ENCODE measurements around the gene ZNF514. TPM values are rescaled to one million over a fixed set of nuclear protein-coding genes. Genes with fewer than 3 reads are reported as not detected.

ZNF514 gene
- total and polyA plus RNA-seq, 4 donors, result 1.7 to 6.2 (median 3.7) TPM

DNA sequence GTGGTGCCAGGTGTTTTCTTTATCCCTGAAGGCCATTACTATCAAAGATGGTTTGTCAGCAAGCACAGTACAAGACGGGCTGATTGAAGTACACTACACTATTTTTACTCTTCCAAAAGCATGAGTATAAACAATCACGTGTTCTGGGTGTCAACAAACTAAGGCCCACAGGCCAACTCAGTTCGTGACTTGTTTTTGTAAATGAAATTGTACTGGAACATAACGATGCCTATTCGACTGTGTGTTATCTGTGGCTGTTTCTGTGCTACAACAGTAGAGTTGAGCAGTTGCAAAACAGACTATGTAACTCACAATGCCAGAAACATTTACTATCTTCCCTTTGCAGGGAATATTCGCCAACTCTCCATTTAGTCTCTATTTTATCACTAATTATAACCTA, 50.4 kb downstream of the ZNF514 start:
- no peaks in the 10 kb centered on the region for H3K27me3 ChIP-seq (ENCODE audit: control insufficient read depth in 4 of 4, insufficient read depth in 4 of 4, low read length in 3 of 4)
- peaks cover 28 to 76% (median 60%) of the 10 kb centered on the region in 4 donors for H3K36me3 ChIP-seq (ENCODE audit: control insufficient read depth in 4 of 4, insufficient read depth in 3 of 4, low read depth in 1 of 4, low read length in 3 of 4)
- no peak overlapping the region for H3K9ac ChIP-seq (ENCODE audit: low read depth in 1 of 2, low read length in 2 of 2)
- H3K9me3 ChIP-seq (ENCODE audit: control insufficient read depth in 4 of 4, low read length in 3 of 4), result no peaks in the 10 kb centered on the region
- H3K4me3 ChIP-seq (ENCODE audit: low read depth in 1 of 3, low read length in 3 of 3), result no peak overlapping the region
- no peak for DNase-seq (ENCODE audit: low spot score)
- 51% methylated on average over 6 of the region's 6 CpGs for WGBS
- H3K4me1 ChIP-seq (ENCODE audit: control insufficient read depth in 4 of 4, insufficient read depth in 4 of 4, low read length in 3 of 4), result no peaks in the 10 kb centered on the region
- TF ChIP-seq GABPA (IDR thresholded peaks at IDR 0.05 in 1 of 2, conservative IDR thresholded peaks at IDR 0.05 in 1 of 2) (no peak), HNF4G (IDR thresholded peaks at IDR 0.05) (no peak), SP1 (IDR thresholded peaks at IDR 0.05) (no peak), FOXA2 (IDR thresholded peaks at IDR 0.05) (no peak), TAF1 (conservative IDR thresholded peaks at IDR 0.05) (no peak), YY1 (IDR thresholded peaks at IDR 0.05) (no peak), FOXA1 (IDR thresholded peaks at IDR 0.05) (no peak), NR2F2 (IDR thresholded peaks at IDR 0.05) (no peak), HNF4A (conservative IDR thresholded peaks at IDR 0.05) (no peak), RXRA (IDR thresholded peaks at IDR 0.05) (no peak), RAD21 (IDR thresholded peaks at IDR 0.05) (no peak), JUND (IDR thresholded peaks at IDR 0.05) (no peak)
- TF ChIP-seq, protein P1, sequence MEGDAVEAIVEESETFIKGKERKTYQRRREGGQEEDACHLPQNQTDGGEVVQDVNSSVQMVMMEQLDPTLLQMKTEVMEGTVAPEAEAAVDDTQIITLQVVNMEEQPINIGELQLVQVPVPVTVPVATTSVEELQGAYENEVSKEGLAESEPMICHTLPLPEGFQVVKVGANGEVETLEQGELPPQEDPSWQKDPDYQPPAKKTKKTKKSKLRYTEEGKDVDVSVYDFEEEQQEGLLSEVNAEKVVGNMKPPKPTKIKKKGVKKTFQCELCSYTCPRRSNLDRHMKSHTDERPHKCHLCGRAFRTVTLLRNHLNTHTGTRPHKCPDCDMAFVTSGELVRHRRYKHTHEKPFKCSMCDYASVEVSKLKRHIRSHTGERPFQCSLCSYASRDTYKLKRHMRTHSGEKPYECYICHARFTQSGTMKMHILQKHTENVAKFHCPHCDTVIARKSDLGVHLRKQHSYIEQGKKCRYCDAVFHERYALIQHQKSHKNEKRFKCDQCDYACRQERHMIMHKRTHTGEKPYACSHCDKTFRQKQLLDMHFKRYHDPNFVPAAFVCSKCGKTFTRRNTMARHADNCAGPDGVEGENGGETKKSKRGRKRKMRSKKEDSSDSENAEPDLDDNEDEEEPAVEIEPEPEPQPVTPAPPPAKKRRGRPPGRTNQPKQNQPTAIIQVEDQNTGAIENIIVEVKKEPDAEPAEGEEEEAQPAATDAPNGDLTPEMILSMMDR (IDR thresholded peaks at IDR 0.05; ENCODE audit: low read depth, low read length, missing input control), result no peak
- TF ChIP-seq, protein P2, sequence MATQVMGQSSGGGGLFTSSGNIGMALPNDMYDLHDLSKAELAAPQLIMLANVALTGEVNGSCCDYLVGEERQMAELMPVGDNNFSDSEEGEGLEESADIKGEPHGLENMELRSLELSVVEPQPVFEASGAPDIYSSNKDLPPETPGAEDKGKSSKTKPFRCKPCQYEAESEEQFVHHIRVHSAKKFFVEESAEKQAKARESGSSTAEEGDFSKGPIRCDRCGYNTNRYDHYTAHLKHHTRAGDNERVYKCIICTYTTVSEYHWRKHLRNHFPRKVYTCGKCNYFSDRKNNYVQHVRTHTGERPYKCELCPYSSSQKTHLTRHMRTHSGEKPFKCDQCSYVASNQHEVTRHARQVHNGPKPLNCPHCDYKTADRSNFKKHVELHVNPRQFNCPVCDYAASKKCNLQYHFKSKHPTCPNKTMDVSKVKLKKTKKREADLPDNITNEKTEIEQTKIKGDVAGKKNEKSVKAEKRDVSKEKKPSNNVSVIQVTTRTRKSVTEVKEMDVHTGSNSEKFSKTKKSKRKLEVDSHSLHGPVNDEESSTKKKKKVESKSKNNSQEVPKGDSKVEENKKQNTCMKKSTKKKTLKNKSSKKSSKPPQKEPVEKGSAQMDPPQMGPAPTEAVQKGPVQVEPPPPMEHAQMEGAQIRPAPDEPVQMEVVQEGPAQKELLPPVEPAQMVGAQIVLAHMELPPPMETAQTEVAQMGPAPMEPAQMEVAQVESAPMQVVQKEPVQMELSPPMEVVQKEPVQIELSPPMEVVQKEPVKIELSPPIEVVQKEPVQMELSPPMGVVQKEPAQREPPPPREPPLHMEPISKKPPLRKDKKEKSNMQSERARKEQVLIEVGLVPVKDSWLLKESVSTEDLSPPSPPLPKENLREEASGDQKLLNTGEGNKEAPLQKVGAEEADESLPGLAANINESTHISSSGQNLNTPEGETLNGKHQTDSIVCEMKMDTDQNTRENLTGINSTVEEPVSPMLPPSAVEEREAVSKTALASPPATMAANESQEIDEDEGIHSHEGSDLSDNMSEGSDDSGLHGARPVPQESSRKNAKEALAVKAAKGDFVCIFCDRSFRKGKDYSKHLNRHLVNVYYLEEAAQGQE (IDR thresholded peaks at IDR 0.05), result no peak
- no peak overlapping the region for H3K27ac ChIP-seq (ENCODE audit: low read depth in 1 of 2, low read length in 2 of 2)

DNA sequence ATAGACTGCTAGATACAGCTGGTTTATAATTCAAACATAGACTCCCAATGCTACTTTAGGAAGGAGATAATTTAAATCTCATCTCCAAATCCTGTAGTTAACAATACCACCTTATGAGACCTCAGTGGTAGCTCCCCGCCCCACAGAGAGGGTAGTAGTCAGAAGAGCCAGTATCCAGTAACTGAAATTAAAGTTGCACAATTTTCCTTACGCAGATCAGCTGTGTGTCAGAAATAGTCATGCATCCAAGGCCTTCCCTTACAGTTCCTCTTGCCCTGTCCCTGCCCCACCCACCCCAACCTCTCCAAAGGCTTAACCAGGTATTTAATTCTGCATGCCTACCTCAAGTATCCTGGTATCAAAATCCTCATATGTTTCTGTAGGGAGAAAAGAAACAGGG, 53.6 kb downstream of the ZNF514 start:
- no peaks in the 10 kb centered on the region for H3K27me3 ChIP-seq (ENCODE audit: control insufficient read depth in 4 of 4, insufficient read depth in 4 of 4, low read length in 3 of 4)
- peaks cover 25 to 89% (median 73%) of the 10 kb centered on the region in 4 donors for H3K36me3 ChIP-seq (ENCODE audit: control insufficient read depth in 4 of 4, insufficient read depth in 3 of 4, low read depth in 1 of 4, low read length in 3 of 4)
- no peaks in the 10 kb centered on the region for H3K9me3 ChIP-seq (ENCODE audit: control insufficient read depth in 4 of 4, low read length in 3 of 4)
- H3K9ac ChIP-seq (ENCODE audit: low read depth in 1 of 2, low read length in 2 of 2), result no peak overlapping the region
- DNase-seq (ENCODE audit: low spot score), result no peak
- H3K27ac ChIP-seq (ENCODE audit: low read depth in 1 of 2, low read length in 2 of 2), result no peak overlapping the region
- no peaks in the 10 kb centered on the region for H3K4me1 ChIP-seq (ENCODE audit: control insufficient read depth in 4 of 4, insufficient read depth in 4 of 4, low read length in 3 of 4)
- 92% methylated on average over 2 of the region's 2 CpGs for WGBS
- no peak for TF ChIP-seq RXRA (IDR thresholded peaks at IDR 0.05)
- TF ChIP-seq NR2F2 (IDR thresholded peaks at IDR 0.05), result no peak
- no peak for TF ChIP-seq SP1 (IDR thresholded peaks at IDR 0.05)
- TF ChIP-seq, protein P1 (IDR thresholded peaks at IDR 0.05; ENCODE audit: low read depth, low read length, missing input control), result no peak
- TF ChIP-seq, protein P2 (IDR thresholded peaks at IDR 0.05), result no peak
- TF ChIP-seq RAD21 (IDR thresholded peaks at IDR 0.05), result no peak
- no peak for TF ChIP-seq FOXA2 (IDR thresholded peaks at IDR 0.05)
- TF ChIP-seq FOXA1 (IDR thresholded peaks at IDR 0.05), result no peak
- TF ChIP-seq, protein P3, sequence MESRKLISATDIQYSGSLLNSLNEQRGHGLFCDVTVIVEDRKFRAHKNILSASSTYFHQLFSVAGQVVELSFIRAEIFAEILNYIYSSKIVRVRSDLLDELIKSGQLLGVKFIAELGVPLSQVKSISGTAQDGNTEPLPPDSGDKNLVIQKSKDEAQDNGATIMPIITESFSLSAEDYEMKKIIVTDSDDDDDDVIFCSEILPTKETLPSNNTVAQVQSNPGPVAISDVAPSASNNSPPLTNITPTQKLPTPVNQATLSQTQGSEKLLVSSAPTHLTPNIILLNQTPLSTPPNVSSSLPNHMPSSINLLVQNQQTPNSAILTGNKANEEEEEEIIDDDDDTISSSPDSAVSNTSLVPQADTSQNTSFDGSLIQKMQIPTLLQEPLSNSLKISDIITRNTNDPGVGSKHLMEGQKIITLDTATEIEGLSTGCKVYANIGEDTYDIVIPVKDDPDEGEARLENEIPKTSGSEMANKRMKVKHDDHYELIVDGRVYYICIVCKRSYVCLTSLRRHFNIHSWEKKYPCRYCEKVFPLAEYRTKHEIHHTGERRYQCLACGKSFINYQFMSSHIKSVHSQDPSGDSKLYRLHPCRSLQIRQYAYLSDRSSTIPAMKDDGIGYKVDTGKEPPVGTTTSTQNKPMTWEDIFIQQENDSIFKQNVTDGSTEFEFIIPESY (IDR thresholded peaks at IDR 0.05), result no peak
- TF ChIP-seq JUND (IDR thresholded peaks at IDR 0.05), result no peak
- no peak for TF ChIP-seq YY1 (IDR thresholded peaks at IDR 0.05)
- TF ChIP-seq, protein P4, sequence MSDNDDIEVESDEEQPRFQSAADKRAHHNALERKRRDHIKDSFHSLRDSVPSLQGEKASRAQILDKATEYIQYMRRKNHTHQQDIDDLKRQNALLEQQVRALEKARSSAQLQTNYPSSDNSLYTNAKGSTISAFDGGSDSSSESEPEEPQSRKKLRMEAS (IDR thresholded peaks at IDR 0.05), result no peak
- H3K4me3 ChIP-seq (ENCODE audit: low read depth in 1 of 3, low read length in 3 of 3), result no peak overlapping the region
